GM12872 (cell line): ENCODE results near the gene TET3.

Experiments
- TF ChIP-seq, protein P1 (sequence below): IDR thresholded peaks from 3 replicates; pipeline ENCODE4 v1.5.1; 2011; ENCODE audit warnings: low read depth, mild to moderate bottlenecking, low read length, moderate library complexity; ENCODE audit not compliant: insufficient read depth

The TET3 gene

DNA sequence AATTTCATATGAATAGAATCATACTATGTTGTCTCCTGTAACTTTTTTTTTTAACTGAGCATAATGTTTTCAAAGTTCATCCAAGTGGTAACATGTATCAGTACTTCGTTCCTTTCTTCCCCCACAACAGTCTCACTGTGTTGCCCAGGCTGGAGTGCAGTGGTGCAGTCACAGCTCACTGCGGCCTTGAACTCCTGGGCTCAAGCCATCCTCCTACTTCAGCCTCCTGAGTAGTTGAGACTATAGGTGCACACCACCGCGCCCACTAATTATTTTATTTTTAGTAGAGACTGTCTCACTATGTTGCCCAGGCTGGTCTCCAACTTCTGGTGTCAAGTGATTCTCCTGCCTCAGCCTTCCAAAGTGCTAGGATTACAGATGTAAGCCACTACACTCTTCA lies 23.4 kb upstream of the TET3 start:
- TF ChIP-seq, protein P1, sequence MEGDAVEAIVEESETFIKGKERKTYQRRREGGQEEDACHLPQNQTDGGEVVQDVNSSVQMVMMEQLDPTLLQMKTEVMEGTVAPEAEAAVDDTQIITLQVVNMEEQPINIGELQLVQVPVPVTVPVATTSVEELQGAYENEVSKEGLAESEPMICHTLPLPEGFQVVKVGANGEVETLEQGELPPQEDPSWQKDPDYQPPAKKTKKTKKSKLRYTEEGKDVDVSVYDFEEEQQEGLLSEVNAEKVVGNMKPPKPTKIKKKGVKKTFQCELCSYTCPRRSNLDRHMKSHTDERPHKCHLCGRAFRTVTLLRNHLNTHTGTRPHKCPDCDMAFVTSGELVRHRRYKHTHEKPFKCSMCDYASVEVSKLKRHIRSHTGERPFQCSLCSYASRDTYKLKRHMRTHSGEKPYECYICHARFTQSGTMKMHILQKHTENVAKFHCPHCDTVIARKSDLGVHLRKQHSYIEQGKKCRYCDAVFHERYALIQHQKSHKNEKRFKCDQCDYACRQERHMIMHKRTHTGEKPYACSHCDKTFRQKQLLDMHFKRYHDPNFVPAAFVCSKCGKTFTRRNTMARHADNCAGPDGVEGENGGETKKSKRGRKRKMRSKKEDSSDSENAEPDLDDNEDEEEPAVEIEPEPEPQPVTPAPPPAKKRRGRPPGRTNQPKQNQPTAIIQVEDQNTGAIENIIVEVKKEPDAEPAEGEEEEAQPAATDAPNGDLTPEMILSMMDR = no peak

DNA sequence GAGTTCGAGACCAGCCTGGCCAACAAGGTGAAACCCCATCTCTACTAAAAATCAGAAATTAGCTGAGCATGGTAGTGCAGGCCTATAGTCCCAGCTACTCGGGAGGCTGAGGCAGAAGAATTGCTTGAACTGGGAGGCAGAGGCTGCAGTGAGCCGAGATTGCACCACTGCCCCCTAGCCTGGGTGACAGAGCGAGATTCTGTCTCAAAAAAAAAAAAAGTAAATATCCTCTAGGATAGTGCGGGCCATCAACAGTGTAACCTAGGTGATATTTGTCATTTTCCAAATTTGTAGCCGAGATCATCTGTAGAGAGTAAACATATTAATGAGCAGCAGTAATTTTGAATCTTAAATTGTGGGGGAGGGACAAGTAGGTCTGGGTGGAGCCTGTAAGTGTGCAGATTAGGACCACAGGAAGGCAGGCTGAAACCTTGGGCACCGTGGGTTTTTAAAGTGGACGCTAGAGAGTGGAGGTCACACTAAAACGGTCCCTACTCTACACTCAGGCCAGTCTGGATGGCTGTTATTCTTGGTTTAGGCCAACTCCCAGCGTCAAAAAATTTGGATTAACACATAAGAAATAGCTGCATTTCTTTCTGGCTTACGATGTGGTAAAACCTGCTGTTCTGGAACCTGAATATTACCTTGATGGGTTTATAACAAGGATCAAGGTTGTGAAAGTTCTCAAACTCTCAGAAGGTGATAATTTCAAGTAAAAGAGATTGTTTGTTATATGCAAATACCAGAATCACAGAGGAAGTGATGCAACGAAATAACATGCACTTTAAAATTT lies 22.7 kb upstream of the TET3 start:
- TF ChIP-seq, protein P1 = no peak

DNA sequence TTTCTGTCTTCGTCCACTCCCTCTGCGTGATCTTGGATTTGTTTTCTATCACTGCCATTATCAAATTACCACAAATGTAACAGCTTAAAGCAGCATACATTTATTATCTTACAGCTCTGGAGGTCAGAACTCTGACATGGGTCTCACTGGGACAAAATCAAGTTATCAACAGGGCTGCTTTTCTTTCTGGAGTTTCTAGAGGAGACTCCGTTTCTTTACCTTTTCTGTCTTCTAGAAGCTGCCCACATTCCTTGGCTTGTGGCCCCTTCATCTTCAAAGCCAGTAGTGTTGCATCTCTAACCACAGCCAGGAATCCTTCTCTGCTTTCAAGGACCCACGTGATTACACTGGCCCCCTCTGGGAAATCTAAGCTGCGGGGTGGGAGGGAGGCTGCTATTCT lies 21.9 kb upstream of the TET3 start:
- TF ChIP-seq, protein P1 = no peak

- TF ChIP-seq, protein P1 = no peak
Measured at GRCh38 chr2:73963385-73964120, 21.2 kb upstream of the TET3 start.

DNA sequence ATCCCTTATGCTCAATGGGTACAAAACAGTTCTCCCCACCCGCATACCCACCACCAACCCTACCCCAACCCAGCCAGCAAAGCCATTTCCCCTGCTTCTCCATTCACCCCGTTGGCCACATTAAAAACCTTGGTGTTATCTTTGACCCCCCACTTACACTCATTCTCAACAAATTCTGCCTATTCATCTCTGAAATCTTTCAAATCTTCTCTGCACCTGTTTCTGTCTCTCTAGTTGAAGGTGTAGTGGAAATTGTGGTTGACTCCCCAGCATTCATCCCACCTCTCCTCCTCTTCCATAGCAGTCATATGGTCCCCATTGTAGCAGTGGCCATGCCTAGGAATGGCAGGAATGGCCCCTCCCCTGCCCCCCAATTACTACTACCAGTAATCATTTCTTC lies 20.5 kb upstream of the TET3 start:
- TF ChIP-seq, protein P1 = no peak

GRCh38 chr2:73965053-73965452 lies 19.7 kb upstream of the TET3 start:
- TF ChIP-seq, protein P1 = no peak

- TF ChIP-seq, protein P1 = no peak
Measured at GRCh38 chr2:73968357-73968937, 16.3 kb upstream of the TET3 start.
